Placental epithelial cell (primary cell): ENCODE data around the gene SH3GLB2. TPM values are rescaled to one million over a fixed set of nuclear protein-coding genes. Genes with fewer than 3 reads are reported as not detected.

Experiments
- total RNA-seq: library from RNA; depleted of rRNA; stranded (reverse); fragments of >200 nt; gene quantifications from 2 replicates; pipeline ENCODE4 v1.2.3, GENCODE V29; 2012

SH3GLB2 gene
- total RNA-seq: 72.0 and 138 TPM in 2 replicates

DNA sequence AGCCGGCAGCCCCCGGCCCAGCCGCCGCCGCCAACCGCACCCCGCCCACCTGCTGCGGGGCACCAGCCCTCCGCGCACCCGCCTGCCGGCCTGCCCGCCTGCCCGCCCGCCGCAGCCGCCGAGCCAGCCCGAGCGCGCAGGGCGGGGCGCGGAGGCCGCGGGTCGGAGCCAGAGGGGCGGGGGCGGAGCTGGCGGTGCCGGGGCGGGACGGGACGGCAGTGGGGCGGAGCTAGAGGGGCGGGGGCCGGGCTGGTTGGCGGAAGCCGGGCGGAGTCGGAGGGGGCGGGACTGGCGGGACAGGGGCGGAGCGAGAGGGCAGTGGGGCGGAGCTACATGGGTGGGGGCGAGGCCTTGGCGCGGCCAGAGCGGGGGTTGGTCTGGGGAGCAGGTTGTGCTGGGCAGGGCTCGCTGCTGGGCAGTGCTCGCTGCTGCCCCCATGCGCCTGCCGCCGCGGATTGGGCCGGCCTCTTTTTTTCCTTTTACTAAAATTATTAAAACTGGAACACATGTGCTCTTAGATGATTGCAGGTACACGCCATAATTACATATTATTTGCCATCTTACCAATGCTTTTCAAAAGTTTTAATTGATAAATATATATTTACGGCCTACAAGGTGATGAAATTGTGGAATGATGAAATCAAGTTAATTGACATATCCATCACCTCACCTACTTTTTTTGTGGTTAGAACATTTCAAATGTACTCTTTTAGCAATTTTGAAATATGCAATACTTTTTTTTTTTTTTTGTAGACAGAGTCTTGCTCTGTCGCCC is at the start of gene SH3GLB2:
SH3GLB2 (minus strand) TSS at position 140 of the 775 bp plus-strand sequence. CDS start 177 bp downstream, outside the sequence.

DNA sequence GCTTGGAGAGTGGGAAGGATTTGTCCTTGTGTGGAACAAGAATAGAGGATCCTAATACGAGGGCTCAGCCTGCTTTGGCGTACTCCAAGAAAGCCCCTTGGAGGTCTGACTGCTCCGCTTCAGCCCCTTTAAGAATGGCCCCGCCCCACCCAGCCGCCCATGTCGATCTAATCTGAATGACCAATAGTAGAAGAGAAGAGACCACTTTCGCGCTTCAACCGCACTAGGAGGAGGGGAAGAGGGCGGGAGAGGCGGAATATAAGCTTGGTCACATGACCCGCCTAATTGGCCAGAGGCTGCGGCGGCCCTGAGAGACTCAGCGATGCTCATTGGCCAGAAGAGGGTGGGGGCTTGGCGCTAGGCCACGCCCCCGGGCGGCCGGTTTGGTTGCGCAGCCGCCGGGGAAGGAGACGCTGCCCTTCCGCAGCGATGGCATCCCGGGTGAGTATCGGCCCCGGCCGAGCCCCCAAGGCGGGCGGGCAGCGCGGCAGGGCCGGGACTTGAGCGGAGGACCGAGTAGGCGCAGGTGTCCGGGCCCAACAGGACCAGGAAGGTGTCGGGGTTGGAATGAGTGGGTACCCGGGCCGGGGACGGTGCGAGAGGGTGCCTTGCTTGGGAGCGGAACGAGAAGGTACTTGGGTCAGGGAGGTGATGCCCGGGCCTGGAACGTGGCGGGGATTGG is 8.3 kb upstream of the SH3GLB2 start, which contains the start of gene MIGA2:
MIGA2 (plus strand) TSS at position 386 of the 682 bp plus-strand sequence. CDS start 3,969 bp downstream, outside the sequence.

Other genes starting within 250 kb of the SH3GLB2 start
- 19.6 and 25.6 TPM in 2 replicates for gene TBC1D13, start 241.1 kb downstream of the SH3GLB2 start, total RNA-seq
- gene ENDOG, start 209.8 kb downstream of the SH3GLB2 start, total RNA-seq: 9.4 and 27.9 TPM in 2 replicates
- gene SPOUT1, start 198.5 kb downstream of the SH3GLB2 start, total RNA-seq: 17.7 and 22.0 TPM in 2 replicates
- 3.6 and 5.1 TPM in 2 replicates for gene KYAT1, start 146.4 kb downstream of the SH3GLB2 start, total RNA-seq
- 27.5 and 36.5 TPM in 2 replicates for gene LRRC8A, start 146.2 kb downstream of the SH3GLB2 start, total RNA-seq
- gene PHYHD1, start 107.3 kb downstream of the SH3GLB2 start, total RNA-seq: 6.2 and 33.4 TPM in 2 replicates
- gene DOLK, start 80.7 kb downstream of the SH3GLB2 start, total RNA-seq: 13.0 and 29.9 TPM in 2 replicates
- 22.4 and 33.9 TPM in 2 replicates for gene NUP188, start 80.6 kb downstream of the SH3GLB2 start, total RNA-seq
- 23.6 and 30.3 TPM in 2 replicates for gene MIGA2, start 8.3 kb upstream of the SH3GLB2 start, total RNA-seq
- gene DOLPP1, start 52.8 kb upstream of the SH3GLB2 start, total RNA-seq: 7.9 and 11.9 TPM in 2 replicates
- 32.0 and 40.0 TPM in 2 replicates for gene CRAT, start 82.5 kb upstream of the SH3GLB2 start, total RNA-seq
- gene PTPA, start 83.1 kb upstream of the SH3GLB2 start, total RNA-seq: 70.7 and 94.2 TPM in 2 replicates
- 18.1 and 29.9 TPM in 2 replicates for gene IER5L, start 149.9 kb upstream of the SH3GLB2 start, total RNA-seq